Stimulated activated naive B cell treated with anti-CD40 and anti-IgM and Interleukin-4, amounts not matched to agents 10 μg/mL and 1 μg/mL and 100 μg/mL, for 72 hours (primary cell): ENCODE measurements around the gene RSRC1.
"Not testable (repeated sequence)": the region's sequence is repeated elsewhere in the genome, so short reads cannot be mapped to it uniquely, and the experiment has no call there.

Experiments
- ATAC-seq, 2 donors: fragments of 150-1000 bp; cut with Tn5 transposase; replicated peaks; 2 replicates each; pipeline ENCODE4 v1.10.0; 2021; ENCODE audit warnings: moderate library complexity in 1 of 2
- DNase-seq: peaks from one replicate; pipeline ENCODE4 v3.0.0; 2021
- H3K27ac Mint-ChIP-seq: one replicate; pipeline ENCODE4 v1.8.0; 2022; ENCODE audit warnings: mild to moderate bottlenecking, mixed read lengths
- H3K27me3 Mint-ChIP-seq, 2 donors: one replicate each; pipeline ENCODE4 v1.8.0; 2022; ENCODE audit warnings: mixed read lengths in 2 of 2
- H3K36me3 Mint-ChIP-seq, 2 donors: one replicate each; pipeline ENCODE4 v1.8.0; 2022; ENCODE audit warnings: mixed read lengths in 2 of 2, mild to moderate bottlenecking in 1 of 2
- H3K4me1 Mint-ChIP-seq, 2 donors: one replicate each; pipeline ENCODE4 v1.8.0; 2022; ENCODE audit warnings: mixed read lengths in 2 of 2, mild to moderate bottlenecking in 1 of 2
- H3K4me3 Mint-ChIP-seq, 2 donors: one replicate each; pipeline ENCODE4 v1.8.0; 2022; ENCODE audit warnings: mild to moderate bottlenecking in 2 of 2, mixed read lengths in 2 of 2, moderate library complexity in 1 of 2
- H3K9me3 Mint-ChIP-seq, 2 donors: one replicate each; pipeline ENCODE4 v1.8.0; 2022; ENCODE audit warnings: mixed read lengths in 2 of 2, mild to moderate bottlenecking in 1 of 2

RSRC1 gene

GRCh38 chr3:158105119-158105709, 4.7 kb upstream of the RSRC1 start:
- Mint-ChIP-seq H3K36me3 (peaks cover 6 to 16% of the 10 kb centered on the region in 2 donors), H3K27ac (peak overlapping the region; percentile 51), H3K4me1 (peaks cover 33 to 53% of the 10 kb centered on the region in 2 donors), H3K9me3 (peaks cover 5 to 8% of the 10 kb centered on the region in 2 donors), H3K27me3 (peaks cover 56 to 61% of the 10 kb centered on the region in 2 donors), H3K4me3 (peak overlapping the region; percentile 85 to 90)
- DNase-seq = no peak
- no peak for ATAC-seq

- H3K4me1 Mint-ChIP-seq = peaks cover 37 to 58% of the 10 kb centered on the region in 2 donors
- H3K9me3 Mint-ChIP-seq = peaks cover 5 to 8% of the 10 kb centered on the region in 2 donors
- H3K36me3 Mint-ChIP-seq = peaks cover 6 to 16% of the 10 kb centered on the region in 2 donors
- no peak for DNase-seq
- H3K27me3 Mint-ChIP-seq = peaks cover 54 to 57% of the 10 kb centered on the region in 2 donors
- H3K4me3 Mint-ChIP-seq = peak overlapping the region; percentile 85 to 90
- ATAC-seq = no peak
- peak overlapping the region; percentile 89 for H3K27ac Mint-ChIP-seq
These were observed 4.1 kb upstream of the RSRC1 start for GRCh38 chr3:158105710-158106253.

- ATAC-seq (no peak), DNase-seq (no peak)
- peak overlapping the region; percentile 60 for H3K27ac Mint-ChIP-seq
- H3K27me3 Mint-ChIP-seq = peaks cover 53 to 54% of the 10 kb centered on the region in 2 donors
- peaks cover 5 to 8% of the 10 kb centered on the region in 2 donors for H3K9me3 Mint-ChIP-seq
- H3K36me3 Mint-ChIP-seq = peaks cover 6 to 16% of the 10 kb centered on the region in 2 donors
- H3K4me1 Mint-ChIP-seq = peaks cover 39 to 69% of the 10 kb centered on the region in 2 donors
- peak overlapping the region; percentile 79 to 90 for H3K4me3 Mint-ChIP-seq
These were observed 3.0 kb upstream of the RSRC1 start for GRCh38 chr3:158106766-158107471.

GRCh38 chr3:158107605-158108444, 2.1 kb upstream of the RSRC1 start:
- Mint-ChIP-seq H3K27me3 (peaks cover 45 to 46% of the 10 kb centered on the region in 2 donors), H3K27ac (peak overlapping the region; percentile 31), H3K4me3 (peak overlapping the region; percentile 79 to 90), H3K9me3 (peaks cover 6 to 8% of the 10 kb centered on the region in 2 donors), H3K36me3 (peaks cover 8 to 17% of the 10 kb centered on the region in 2 donors), H3K4me1 (peaks cover 41 to 71% of the 10 kb centered on the region in 2 donors)
- ATAC-seq = no peak
- no peak for DNase-seq

- ATAC-seq (no peak), DNase-seq (no peak)
- peaks cover 38 to 39% of the 10 kb centered on the region in 2 donors for H3K27me3 Mint-ChIP-seq
- H3K4me1 Mint-ChIP-seq = peaks cover 36 to 65% of the 10 kb centered on the region in 2 donors
- H3K36me3 Mint-ChIP-seq = peaks cover 7 to 20% of the 10 kb centered on the region in 2 donors
- H3K4me3 Mint-ChIP-seq = no peak overlapping the region
- H3K27ac Mint-ChIP-seq = no peak overlapping the region
- peaks cover 4 to 5% of the 10 kb centered on the region in 2 donors for H3K9me3 Mint-ChIP-seq
These were observed 1.4 kb upstream of the RSRC1 start for GRCh38 chr3:158108445-158108985.

- H3K27ac Mint-ChIP-seq = peak overlapping the region; percentile 94
- H3K9me3 Mint-ChIP-seq = peaks cover 4 to 8% of the 10 kb centered on the region in 2 donors
- peaks cover 32 to 58% of the 10 kb centered on the region in 2 donors for H3K4me1 Mint-ChIP-seq
- no peak for DNase-seq
- H3K4me3 Mint-ChIP-seq = peak overlapping the region; percentile 94 to 96
- ATAC-seq = no peak
- H3K36me3 Mint-ChIP-seq = peaks cover 15 to 24% of the 10 kb centered on the region in 2 donors
- H3K27me3 Mint-ChIP-seq = peaks cover 30% of the 10 kb centered on the region in 2 donors
These were observed 540 bp upstream of the RSRC1 start for GRCh38 chr3:158109295-158109803.

- no peak for DNase-seq
- H3K4me3 Mint-ChIP-seq = peak overlapping the region; percentile 94 to 96
- H3K9me3 Mint-ChIP-seq = peaks cover 4 to 8% of the 10 kb centered on the region in 2 donors
- H3K4me1 Mint-ChIP-seq = peaks cover 35 to 50% of the 10 kb centered on the region in 2 donors
- peaks cover 19 to 23% of the 10 kb centered on the region in 2 donors for H3K27me3 Mint-ChIP-seq
- peaks cover 15 to 28% of the 10 kb centered on the region in 2 donors for H3K36me3 Mint-ChIP-seq
- no peak for ATAC-seq
- peak overlapping the region; percentile 94 for H3K27ac Mint-ChIP-seq
These were observed 749 bp downstream of the RSRC1 start for GRCh38 chr3:158110658-158111018.

GRCh38 chr3:158111861-158112260, 2.0 kb downstream of the RSRC1 start:
- Mint-ChIP-seq H3K27me3 (peaks cover 8 to 13% of the 10 kb centered on the region in 2 donors), H3K27ac (no peak overlapping the region), H3K9me3 (peaks cover 4 to 8% of the 10 kb centered on the region in 2 donors), H3K4me1 (peaks cover 27 to 38% of the 10 kb centered on the region in 2 donors), H3K36me3 (peaks cover 15 to 28% of the 10 kb centered on the region in 2 donors), H3K4me3 (no peak overlapping the region)
- ATAC-seq (no peak), DNase-seq (no peak)

- Mint-ChIP-seq H3K36me3 (peaks cover 15 to 31% of the 10 kb centered on the region in 2 donors), H3K4me1 (peaks cover 27 to 43% of the 10 kb centered on the region in 2 donors), H3K9me3 (peaks cover 4 to 10% of the 10 kb centered on the region in 2 donors)
- DNase-seq, H3K27ac Mint-ChIP-seq, ATAC-seq, H3K27me3 Mint-ChIP-seq, H3K4me3 Mint-ChIP-seq: not testable (repeated sequence)
These were observed 3.7 kb downstream of the RSRC1 start for GRCh38 chr3:158113595-158113994.

GRCh38 chr3:158120330-158120729, 10.4 kb downstream of the RSRC1 start:
- no peak overlapping the region for H3K27ac Mint-ChIP-seq
- H3K9me3 Mint-ChIP-seq = peaks cover 2 to 4% of the 10 kb centered on the region in 2 donors
- H3K4me3 Mint-ChIP-seq = no peak overlapping the region
- no peak for DNase-seq
- peaks cover 6 to 18% of the 10 kb centered on the region in 2 donors for H3K4me1 Mint-ChIP-seq
- peaks cover 23 to 30% of the 10 kb centered on the region in 2 donors for H3K36me3 Mint-ChIP-seq
- ATAC-seq = no peak
- no peaks in the 10 kb centered on the region for H3K27me3 Mint-ChIP-seq

- H3K9me3 Mint-ChIP-seq = peaks cover 10 to 11% of the 10 kb centered on the region in 2 donors
- peaks cover 6 to 18% of the 10 kb centered on the region in 2 donors for H3K4me1 Mint-ChIP-seq
- ATAC-seq (peak in 1 of 2 donors; percentile 42), DNase-seq (no peak)
- H3K27ac Mint-ChIP-seq = no peak overlapping the region
- no peaks in the 10 kb centered on the region for H3K27me3 Mint-ChIP-seq
- no peak overlapping the region for H3K4me3 Mint-ChIP-seq
- H3K36me3 Mint-ChIP-seq = peaks cover 32 to 40% of the 10 kb centered on the region in 2 donors
These were observed 11.4 kb downstream of the RSRC1 start for GRCh38 chr3:158121295-158121694.

GRCh38 chr3:158122721-158123120, 12.8 kb downstream of the RSRC1 start:
- Mint-ChIP-seq H3K9me3 (peaks cover 19 to 20% of the 10 kb centered on the region in 2 donors), H3K36me3 (peaks cover 44 to 53% of the 10 kb centered on the region in 2 donors), H3K4me1 (peaks cover 5 to 15% of the 10 kb centered on the region in 2 donors)
- H3K27ac Mint-ChIP-seq, H3K27me3 Mint-ChIP-seq, DNase-seq, H3K4me3 Mint-ChIP-seq, ATAC-seq: not testable (repeated sequence)
